ENCODE data around the gene CDH8. TPM values are rescaled to one million over a fixed set of nuclear protein-coding genes. Genes with fewer than 3 reads are reported as not detected.

The CDH8 gene
- polyA plus RNA-seq, 1 experiment, result not detected

DNA sequence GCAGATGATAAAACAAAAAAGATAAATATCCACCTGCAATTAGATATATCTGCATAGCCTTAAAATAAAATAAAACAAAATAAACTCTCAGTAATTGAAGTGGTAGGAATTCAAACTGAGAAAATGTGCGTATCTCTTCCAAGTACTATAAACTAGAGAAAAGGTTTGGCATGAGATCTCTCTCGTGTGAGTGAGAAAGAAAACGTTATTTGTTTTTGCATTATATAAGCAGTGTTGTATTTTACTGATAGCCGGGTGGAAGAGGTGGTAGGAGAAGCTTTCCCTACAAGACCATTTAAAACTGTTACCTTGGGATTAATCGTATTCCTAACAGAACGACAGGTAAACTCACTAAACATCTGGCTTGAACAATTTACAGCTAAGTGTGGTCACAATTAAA, 15.6 kb downstream of the CDH8 start:
- POLR2A ChIA-PET, result no interaction called here
- Histone ChIP-seq H3K27ac (ENCODE audit: low read depth, low read length) (no peak overlapping the region), H3K27me3 (ENCODE audit: control insufficient read depth, insufficient read depth, low read length) (no peaks in the 10 kb centered on the region), H3K9me3 (ENCODE audit: control insufficient read depth, insufficient read depth, low read length) (peaks cover 8% of the 10 kb centered on the region; the same call in 1 of the 2 replicates), H3K4me3 (ENCODE audit: low read depth, low read length) (no peak overlapping the region)
- TF ChIP-seq, protein P1, sequence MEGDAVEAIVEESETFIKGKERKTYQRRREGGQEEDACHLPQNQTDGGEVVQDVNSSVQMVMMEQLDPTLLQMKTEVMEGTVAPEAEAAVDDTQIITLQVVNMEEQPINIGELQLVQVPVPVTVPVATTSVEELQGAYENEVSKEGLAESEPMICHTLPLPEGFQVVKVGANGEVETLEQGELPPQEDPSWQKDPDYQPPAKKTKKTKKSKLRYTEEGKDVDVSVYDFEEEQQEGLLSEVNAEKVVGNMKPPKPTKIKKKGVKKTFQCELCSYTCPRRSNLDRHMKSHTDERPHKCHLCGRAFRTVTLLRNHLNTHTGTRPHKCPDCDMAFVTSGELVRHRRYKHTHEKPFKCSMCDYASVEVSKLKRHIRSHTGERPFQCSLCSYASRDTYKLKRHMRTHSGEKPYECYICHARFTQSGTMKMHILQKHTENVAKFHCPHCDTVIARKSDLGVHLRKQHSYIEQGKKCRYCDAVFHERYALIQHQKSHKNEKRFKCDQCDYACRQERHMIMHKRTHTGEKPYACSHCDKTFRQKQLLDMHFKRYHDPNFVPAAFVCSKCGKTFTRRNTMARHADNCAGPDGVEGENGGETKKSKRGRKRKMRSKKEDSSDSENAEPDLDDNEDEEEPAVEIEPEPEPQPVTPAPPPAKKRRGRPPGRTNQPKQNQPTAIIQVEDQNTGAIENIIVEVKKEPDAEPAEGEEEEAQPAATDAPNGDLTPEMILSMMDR (IDR thresholded peaks at IDR 0.05; ENCODE audit: low read depth, low read length), result no peak
- DNase-seq (ENCODE audit: low read depth, low spot score), result no peak
- CTCF ChIA-PET, result no interaction called here

DNA sequence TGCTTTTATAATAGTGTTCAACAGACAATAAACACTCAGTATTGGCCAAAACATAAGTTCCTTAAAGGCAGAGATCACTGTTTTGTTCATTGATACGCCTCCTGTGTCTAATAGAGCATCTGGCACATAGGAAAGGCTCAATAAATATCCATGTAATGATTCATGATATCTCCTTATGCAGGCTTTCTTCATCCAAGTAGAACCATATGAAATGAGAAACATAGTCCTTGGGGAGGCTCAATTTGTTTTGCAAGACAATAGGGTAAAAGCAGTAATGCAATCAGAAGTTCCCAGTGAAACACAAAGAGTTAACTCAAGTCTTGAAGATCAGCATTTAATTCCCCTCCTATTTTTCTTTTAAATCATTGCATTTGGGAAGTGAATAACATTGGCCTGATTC, 16.4 kb downstream of the CDH8 start:
- POLR2A ChIA-PET, result no interaction called here
- peaks cover 8% of the 10 kb centered on the region; the same call in 1 of the 2 replicates for H3K9me3 ChIP-seq (ENCODE audit: control insufficient read depth, insufficient read depth, low read length)
- no peak overlapping the region for H3K27ac ChIP-seq (ENCODE audit: low read depth, low read length)
- CTCF ChIA-PET, result no interaction called here
- H3K4me3 ChIP-seq (ENCODE audit: low read depth, low read length), result no peak overlapping the region
- DNase-seq (ENCODE audit: low read depth, low spot score), result no peak
- no peaks in the 10 kb centered on the region for H3K27me3 ChIP-seq (ENCODE audit: control insufficient read depth, insufficient read depth, low read length)
- TF ChIP-seq, protein P1 (IDR thresholded peaks at IDR 0.05; ENCODE audit: low read depth, low read length), result no peak

DNA sequence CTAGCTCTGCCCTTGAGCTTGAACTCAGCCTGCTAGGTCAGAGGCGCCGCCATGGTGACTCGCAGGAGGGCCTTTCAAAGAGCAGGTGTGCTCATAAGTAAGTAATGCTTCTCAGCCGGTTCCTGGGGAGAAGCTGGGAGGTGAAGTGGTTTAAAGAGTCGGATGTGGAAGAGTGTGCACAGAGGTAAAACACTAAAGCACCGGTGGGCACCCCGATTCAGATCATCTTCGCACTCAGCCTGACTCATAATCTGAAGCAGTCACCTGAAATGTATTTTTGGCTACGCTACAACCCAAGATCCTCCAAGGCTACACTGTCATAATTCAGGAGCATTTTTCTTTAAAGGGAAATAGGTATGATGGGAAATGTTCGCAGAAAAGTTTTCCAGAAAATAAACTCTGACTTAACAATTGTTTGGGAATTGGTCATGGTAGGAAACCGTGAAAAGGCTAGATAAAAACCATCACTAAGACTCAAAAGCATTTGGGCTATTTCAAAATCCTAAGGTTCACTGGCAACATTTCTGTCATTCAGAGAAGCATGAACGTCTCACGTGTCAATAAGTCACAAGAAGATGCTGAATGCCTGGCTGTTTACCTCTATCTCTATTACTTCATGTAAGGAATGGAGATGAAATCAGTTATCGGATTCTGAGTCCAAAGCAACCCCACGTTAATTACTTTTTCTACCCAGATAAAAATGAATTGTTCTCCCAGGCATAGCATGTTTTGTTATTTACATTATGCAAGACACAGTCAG, 17.8 kb downstream of the CDH8 start:
- Histone ChIP-seq H3K27ac (ENCODE audit: low read depth, low read length) (no peak overlapping the region), H3K27me3 (ENCODE audit: control insufficient read depth, insufficient read depth, low read length) (no peaks in the 10 kb centered on the region), H3K9me3 (ENCODE audit: control insufficient read depth, insufficient read depth, low read length) (peaks cover 4% of the 10 kb centered on the region; the same call in 1 of the 2 replicates), H3K4me3 (ENCODE audit: low read depth, low read length) (no peak overlapping the region)
- TF ChIP-seq, protein P1 (IDR thresholded peaks at IDR 0.05; ENCODE audit: low read depth, low read length), result no peak
- POLR2A ChIA-PET, result no interaction called here
- CTCF ChIA-PET, result interaction anchor here (0.5 kb wide), 1 partner anchor 735 kb away, joined by 3 read pairs; no protein-coding TSS in a partner anchor
- no peak for DNase-seq (ENCODE audit: low read depth, low spot score)

DNA sequence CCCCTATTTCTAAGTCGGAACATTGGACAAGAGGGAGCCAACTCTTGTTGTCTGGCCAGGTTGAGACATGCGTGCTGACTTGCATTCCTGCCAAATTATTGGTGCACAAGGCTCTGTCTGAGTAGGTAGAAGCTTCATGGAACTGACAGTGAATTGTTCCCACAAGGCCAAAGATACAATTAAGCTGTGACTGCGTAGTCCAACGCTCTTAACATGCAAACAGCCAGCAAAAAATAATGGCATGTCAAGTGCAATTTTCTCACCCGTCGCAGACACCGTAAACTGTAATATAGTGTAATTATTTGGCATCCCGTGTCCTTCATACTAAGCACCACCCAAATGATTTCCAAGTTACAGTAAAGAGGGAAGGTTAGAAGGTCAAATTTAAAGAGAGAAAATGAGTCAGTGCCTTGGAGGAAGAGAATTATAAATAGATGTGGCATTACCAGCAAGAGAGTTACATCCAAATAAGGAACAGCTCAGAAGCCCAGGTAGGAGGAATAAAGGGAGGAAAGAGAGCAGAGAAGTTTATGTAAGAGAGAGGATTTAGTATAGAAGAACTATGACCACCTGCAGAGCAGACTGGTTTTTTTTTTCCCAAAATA, 21.8 kb downstream of the CDH8 start:
- TF ChIP-seq, protein P1 (IDR thresholded peaks at IDR 0.05; ENCODE audit: low read depth, low read length), result no peak
- H3K9me3 ChIP-seq (ENCODE audit: control insufficient read depth, insufficient read depth, low read length), result peaks cover 6% of the 10 kb centered on the region; the same call in 1 of the 2 replicates
- H3K27ac ChIP-seq (ENCODE audit: low read depth, low read length), result no peak overlapping the region
- ChIA-PET CTCF (no interaction called here), POLR2A (no interaction called here)
- no peaks in the 10 kb centered on the region for H3K27me3 ChIP-seq (ENCODE audit: control insufficient read depth, insufficient read depth, low read length)
- H3K4me3 ChIP-seq (ENCODE audit: low read depth, low read length), result no peak overlapping the region
- no peak for DNase-seq (ENCODE audit: low read depth, low spot score)

DNA sequence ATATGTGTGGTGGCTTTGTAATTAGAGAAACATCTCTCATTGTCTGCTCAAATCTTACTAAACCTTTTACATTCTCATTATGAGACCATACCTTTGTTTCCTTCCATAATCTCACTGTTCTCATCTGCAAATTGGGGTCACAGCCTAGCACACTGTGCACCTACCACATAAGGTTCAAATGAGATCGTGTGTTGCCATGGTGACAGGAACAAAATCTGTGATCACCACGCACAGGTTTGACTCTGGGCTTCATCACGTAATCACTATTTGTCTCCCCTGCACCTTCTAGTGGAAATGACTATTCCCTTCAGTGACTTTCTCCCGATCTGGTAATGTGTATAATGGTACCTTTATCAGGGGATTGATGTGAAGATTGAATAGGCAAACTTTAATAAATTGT, 26.1 kb downstream of the CDH8 start:
- ChIA-PET CTCF (no interaction called here), POLR2A (no interaction called here)
- TF ChIP-seq, protein P1 (IDR thresholded peaks at IDR 0.05; ENCODE audit: low read depth, low read length), result no peak
- Histone ChIP-seq H3K27me3 (ENCODE audit: control insufficient read depth, insufficient read depth, low read length) (no peaks in the 10 kb centered on the region), H3K27ac (ENCODE audit: low read depth, low read length) (no peak overlapping the region), H3K4me3 (ENCODE audit: low read depth, low read length) (no peak overlapping the region), H3K9me3 (ENCODE audit: control insufficient read depth, insufficient read depth, low read length) (peaks cover 10% of the 10 kb centered on the region; the same call in 1 of the 2 replicates)
- DNase-seq (ENCODE audit: low read depth, low spot score), result no peak
